Gastroesophageal sphincter (tissue), 3 donors: ENCODE measurements around the gene DUSP10.

Source experiments
- CTCF ChIP-seq, 4 experiments: fragments of 200-600 bp in 2 of 4; fragments of 450-650 bp in 2 of 4; sonication (generic) in 1 of 4; IDR thresholded peaks; one replicate each; pipeline ENCODE4 v1.5.1; 2017 to 2019; ENCODE audit warnings: antibody characterized with exemption in 4 of 4, mild to moderate bottlenecking in 2 of 4, moderate library complexity in 2 of 4
- EP300 ChIP-seq: sonication (generic); formaldehyde crosslinking; IDR thresholded peaks from one replicate; pipeline ENCODE4 v1.6.1; 2017; ENCODE audit warnings: antibody characterized with exemption, mild to moderate bottlenecking
- POLR2AphosphoS5 ChIP-seq: sonication (generic); formaldehyde crosslinking; IDR thresholded peaks from one replicate; pipeline ENCODE4 v1.6.1; 2017; ENCODE audit warnings: antibody characterized with exemption

GRCh38 chr1:221732052-221732451 is 9.8 kb downstream of the DUSP10 start:
- TF ChIP-seq EP300 (no peak), CTCF (IDR thresholded peaks at IDR 0.05) (no peak), POLR2AphosphoS5 (no peak)
